Upper lobe of right lung (tissue), 1 donor: Measurements from ENCODE around the gene CEP135. TPM values are rescaled to one million over a fixed set of nuclear protein-coding genes. Genes with fewer than 3 reads are reported as not detected.
A peak's percentile ranks its signal among the peaks of the same experiment; 100 is the strongest.

Source experiments
- ATAC-seq: fragments of 200-7000 bp; cut with Tn5 transposase; one replicate; pipeline ENCODE4 v1.9.1; 2020; ENCODE audit warnings: mild to moderate bottlenecking, moderate library complexity
- DNase-seq: peaks from one replicate; pipeline ENCODE4 v3.0.0-alpha.2; 2020
- H3K27ac ChIP-seq: fragments of 200-600 bp; one replicate; pipeline ENCODE4 v1.8.0; 2022
- H3K27me3 ChIP-seq: fragments of 200-600 bp; one replicate; pipeline ENCODE4 v1.8.0; 2022; ENCODE audit warnings: mild to moderate bottlenecking
- H3K36me3 ChIP-seq: fragments of 200-600 bp; one replicate; pipeline ENCODE4 v1.8.0; 2022
- H3K4me1 ChIP-seq: fragments of 200-600 bp; one replicate; pipeline ENCODE4 v1.8.0; 2022
- H3K4me3 ChIP-seq: fragments of 200-600 bp; one replicate; pipeline ENCODE4 v1.8.0; 2022; ENCODE audit warnings: mild to moderate bottlenecking
- H3K9me3 ChIP-seq: fragments of 200-600 bp; one replicate; pipeline ENCODE4 v1.8.0; 2022
- CTCF ChIP-seq: fragments of 200-600 bp; IDR thresholded peaks from one replicate; pipeline ENCODE4 v1.8.0; 2022; ENCODE audit warnings: antibody characterized with exemption
- intact Hi-C: fragments of 100-400 bp; cut with DNase I; formaldehyde crosslinking; loops from one replicate; pipeline ENCODE4 v1.11.0; 2022
- total RNA-seq: library from RNA; stranded (reverse); fragmentation: NEBNext Ultra II Directional; extraction: Animal tissue kit (Norgen Biotek cat#: 25700); gene quantifications from one replicate; pipeline ENCODE4 v1.2.1, GENCODE V29; 2021
- donor health status: DM: no; HTN: yes; CAD: no; lungs with severe emphysema.

CEP135 gene
- total RNA-seq, 1 donor from 2014 or later, result 6.8 TPM

- Histone ChIP-seq H3K9me3 (no peaks in the 10 kb centered on the region), H3K36me3 (peaks cover 13% of the 10 kb centered on the region), H3K27me3 (no peaks in the 10 kb centered on the region), H3K4me3 (no peak overlapping the region), H3K4me1 (no peaks in the 10 kb centered on the region), H3K27ac (no peak overlapping the region)
- intact Hi-C loops, result no loop called here
- no peak for ATAC-seq
- TF ChIP-seq CTCF, result no peak
- no peak for DNase-seq
Measured at GRCh38 chr4:55906989-55907388, 41.8 kb upstream of the CEP135 start.

GRCh38 chr4:55907469-55907868 is 41.3 kb upstream of the CEP135 start:
- intact Hi-C loops, result no loop called here
- Histone ChIP-seq H3K9me3 (no peaks in the 10 kb centered on the region), H3K36me3 (peaks cover 13% of the 10 kb centered on the region), H3K27ac (no peak overlapping the region), H3K4me3 (no peak overlapping the region), H3K27me3 (no peaks in the 10 kb centered on the region), H3K4me1 (no peaks in the 10 kb centered on the region)
- ATAC-seq, result no peak
- no peak for TF ChIP-seq CTCF
- no peak for DNase-seq

GRCh38 chr4:55910140-55910539 is 38.6 kb upstream of the CEP135 start:
- H3K27ac ChIP-seq, result no peak overlapping the region
- ATAC-seq, result no peak
- no peak overlapping the region for H3K4me3 ChIP-seq
- DNase-seq, result no peak
- no peaks in the 10 kb centered on the region for H3K4me1 ChIP-seq
- TF ChIP-seq CTCF, result no peak
- H3K27me3 ChIP-seq, result no peaks in the 10 kb centered on the region
- no peaks in the 10 kb centered on the region for H3K9me3 ChIP-seq
- intact Hi-C loops, result no loop called here
- peaks cover 2% of the 10 kb centered on the region for H3K36me3 ChIP-seq

GRCh38 chr4:55912249-55912648 is 36.5 kb upstream of the CEP135 start:
- Histone ChIP-seq H3K36me3 (no peaks in the 10 kb centered on the region), H3K9me3 (no peaks in the 10 kb centered on the region), H3K27me3 (no peaks in the 10 kb centered on the region), H3K4me3 (no peak overlapping the region), H3K27ac (no peak overlapping the region), H3K4me1 (no peaks in the 10 kb centered on the region)
- intact Hi-C loops, result no loop called here
- no peak for TF ChIP-seq CTCF
- DNase-seq (no peak), ATAC-seq (no peak)

GRCh38 chr4:55920571-55920970 is 28.2 kb upstream of the CEP135 start:
- DNase-seq, result no peak
- no peak overlapping the region for H3K4me3 ChIP-seq
- no peaks in the 10 kb centered on the region for H3K36me3 ChIP-seq
- no peak overlapping the region for H3K27ac ChIP-seq
- peak; percentile 46 for ATAC-seq
- H3K4me1 ChIP-seq, result no peaks in the 10 kb centered on the region
- H3K27me3 ChIP-seq, result no peaks in the 10 kb centered on the region
- no peak for TF ChIP-seq CTCF
- no peaks in the 10 kb centered on the region for H3K9me3 ChIP-seq
- intact Hi-C loops, result no loop called here

- Histone ChIP-seq H3K9me3 (no peaks in the 10 kb centered on the region), H3K36me3 (no peaks in the 10 kb centered on the region), H3K27me3 (no peaks in the 10 kb centered on the region), H3K4me3 (no peak overlapping the region), H3K4me1 (no peaks in the 10 kb centered on the region), H3K27ac (no peak overlapping the region)
- no peak for TF ChIP-seq CTCF
- no peak for ATAC-seq
- no peak for DNase-seq
- intact Hi-C loops, result no loop called here
Measured at GRCh38 chr4:55921093-55921492, 27.7 kb upstream of the CEP135 start.
